ENCODE data around the gene SLC35F3.
"Not testable (repeated sequence)": the region's sequence is repeated elsewhere in the genome, so short reads cannot be mapped to it uniquely, and the experiment has no call there.

Gene SLC35F3

GRCh38 chr1:234296496-234296895, 392.0 kb downstream of the SLC35F3 start:
- TF ChIP-seq CTCF (IDR thresholded peaks at IDR 0.05; ENCODE audit: insufficient read depth, low read length, missing control alignments), result no peak
- no peak overlapping the region for H3K4me3 ChIP-seq (ENCODE audit: low read depth, low read length)
- ChIA-PET POLR2A (no interaction called here), CTCF (interaction anchor here (6.9 kb wide), 1 partner anchor 13 kb away, joined by 35 read pairs; no protein-coding TSS in a partner anchor)
- no peak for DNase-seq (ENCODE audit: low read depth, low spot score)

DNA sequence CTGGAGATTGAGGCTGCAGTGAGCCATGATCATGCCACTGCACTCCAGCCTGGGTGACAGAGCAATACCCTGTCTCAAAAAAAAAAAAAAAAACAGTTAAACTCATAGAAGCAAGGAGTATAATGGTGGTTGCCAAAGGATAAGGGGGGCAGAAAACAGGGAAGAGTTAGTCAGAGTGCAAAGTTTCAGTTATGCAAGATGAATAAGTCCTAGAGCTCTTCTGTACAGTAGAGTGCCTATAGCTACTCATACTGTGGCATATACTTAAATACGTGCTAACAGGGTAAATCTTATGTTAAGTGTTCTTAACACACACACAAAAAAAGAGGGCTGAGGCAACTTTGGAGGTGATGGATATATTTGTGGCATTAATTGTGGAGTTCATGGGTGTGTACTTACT, 393.2 kb downstream of the SLC35F3 start:
- DNase-seq (ENCODE audit: low read depth, low spot score), result no peak
- no peak overlapping the region for H3K4me3 ChIP-seq (ENCODE audit: low read depth, low read length)
- POLR2A ChIA-PET, result no interaction called here
- CTCF ChIA-PET, result interaction anchor here (6.9 kb wide), 1 partner anchor 11 kb away, joined by 35 read pairs; no protein-coding TSS in a partner anchor
- TF ChIP-seq CTCF (IDR thresholded peaks at IDR 0.05; ENCODE audit: insufficient read depth, low read length, missing control alignments), result no peak

- DNase-seq (ENCODE audit: low read depth, low spot score), result no peak
- ChIA-PET CTCF (interaction anchor here (2.4 kb wide), 1 partner anchor 10 kb away, joined by 16 read pairs; no protein-coding TSS in a partner anchor), POLR2A (no interaction called here)
- no peak overlapping the region for H3K4me3 ChIP-seq (ENCODE audit: low read depth, low read length)
- TF ChIP-seq CTCF (IDR thresholded peaks at IDR 0.05; ENCODE audit: insufficient read depth, low read length, missing control alignments), result no peak
Measured at GRCh38 chr1:234300096-234300495, 395.6 kb downstream of the SLC35F3 start.

GRCh38 chr1:234301663-234302062, 397.2 kb downstream of the SLC35F3 start:
- H3K4me3 ChIP-seq (ENCODE audit: low read depth, low read length); POLR2A ChIA-PET; DNase-seq (ENCODE audit: low read depth, low spot score): not testable (repeated sequence)
- CTCF ChIA-PET, result interaction anchor here (1.5 to 2.4 kb wide), 2 partner anchors 8 to 186 kb away, joined by 3 to 16 read pairs; no protein-coding TSS in a partner anchor

DNA sequence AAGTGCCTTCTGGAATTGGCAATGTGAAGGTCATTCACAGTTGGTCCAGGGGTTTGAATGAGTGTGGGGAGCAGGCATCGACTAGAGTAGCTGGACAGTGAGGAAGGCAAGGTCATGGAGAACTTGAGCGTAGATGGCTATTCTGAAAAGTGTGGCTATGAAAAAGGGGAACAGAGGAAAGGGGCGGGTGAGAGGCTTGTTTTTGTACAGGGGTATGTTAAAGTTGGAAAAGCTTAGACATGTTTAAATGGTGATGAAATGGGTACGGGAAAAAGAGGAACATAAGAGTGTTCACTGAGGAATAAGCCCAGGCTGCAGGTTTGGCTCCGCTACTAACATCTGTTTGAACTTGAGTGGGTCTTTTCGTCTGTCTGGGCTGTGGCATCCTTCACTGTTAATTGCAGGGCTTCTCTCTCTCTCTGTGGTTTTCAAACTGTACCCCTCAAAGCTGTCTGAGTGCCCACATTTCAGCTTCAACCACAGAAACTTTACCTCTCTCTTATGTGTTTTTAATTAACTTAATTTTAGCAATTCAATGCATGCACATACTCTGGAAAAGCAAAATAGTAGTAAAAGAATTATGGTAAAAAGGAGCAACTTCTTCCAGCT, 398.0 kb downstream of the SLC35F3 start:
- no peak for TF ChIP-seq CTCF (IDR thresholded peaks at IDR 0.05; ENCODE audit: insufficient read depth, low read length, missing control alignments)
- no peak for DNase-seq (ENCODE audit: low read depth, low spot score)
- ChIA-PET POLR2A (no interaction called here), CTCF (interaction anchor here (1.5 kb wide), 1 partner anchor 187 kb away, joined by 3 read pairs; no protein-coding TSS in a partner anchor)
- no peak overlapping the region for H3K4me3 ChIP-seq (ENCODE audit: low read depth, low read length)

DNA sequence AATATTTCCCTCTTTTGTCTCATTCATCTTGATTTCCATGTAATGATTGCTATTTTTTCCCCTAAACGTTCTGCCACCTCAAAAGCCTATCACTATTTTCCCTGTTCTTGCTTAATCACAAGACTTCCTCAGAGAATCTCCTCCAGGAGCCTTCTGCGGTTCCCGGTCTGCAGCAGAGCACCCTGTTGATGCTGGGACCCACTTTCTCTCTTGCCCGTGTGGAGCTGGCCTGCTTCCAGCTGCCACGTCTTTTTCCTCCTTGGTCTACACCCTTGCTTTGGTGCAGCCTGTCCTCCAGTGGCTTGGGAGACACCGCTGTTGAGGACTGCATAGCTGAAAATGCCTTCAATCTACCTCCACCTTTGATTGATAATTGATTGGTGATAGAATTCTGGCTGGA, 398.8 kb downstream of the SLC35F3 start:
- no peak overlapping the region for H3K4me3 ChIP-seq (ENCODE audit: low read depth, low read length)
- DNase-seq (ENCODE audit: low read depth, low spot score), result no peak
- CTCF ChIA-PET, result interaction anchor here (1.5 kb wide), 1 partner anchor 188 kb away, joined by 3 read pairs; no protein-coding TSS in a partner anchor
- POLR2A ChIA-PET, result no interaction called here
- TF ChIP-seq CTCF (IDR thresholded peaks at IDR 0.05; ENCODE audit: insufficient read depth, low read length, missing control alignments), result no peak

- no peak overlapping the region for H3K4me3 ChIP-seq (ENCODE audit: low read depth, low read length)
- POLR2A ChIA-PET, result no interaction called here
- TF ChIP-seq CTCF (IDR thresholded peaks at IDR 0.05; ENCODE audit: insufficient read depth, low read length, missing control alignments), result no peak
- CTCF ChIA-PET, result interaction anchor here (3.5 to 5.2 kb wide), 3 partner anchors 11 to 192 kb away, joined by 18 to 48 read pairs (median 35); no protein-coding TSS in a partner anchor
- DNase-seq (ENCODE audit: low read depth, low spot score), result no peak
Measured at GRCh38 chr1:234307726-234308125, 403.2 kb downstream of the SLC35F3 start.
